ENCODE measurements around the gene P2RX3.
"Not testable (repeated sequence)": the region's sequence is repeated elsewhere in the genome, so short reads cannot be mapped to it uniquely, and the experiment has no call there.

The P2RX3 gene

GRCh38 chr11:57391111-57391510 lies 53.0 kb downstream of the P2RX3 start:
- no peak for DNase-seq (ENCODE audit: low read depth)
- H3K4me3 ChIP-seq (ENCODE audit: low read depth, low read length): no peak overlapping the region

- no peak overlapping the region for H3K4me3 ChIP-seq (ENCODE audit: low read depth, low read length)
- no peak for DNase-seq (ENCODE audit: low read depth)
These were observed 53.4 kb downstream of the P2RX3 start for GRCh38 chr11:57391539-57391938.

GRCh38 chr11:57392066-57392762 lies 54.1 kb downstream of the P2RX3 start:
- no peak overlapping the region for H3K4me3 ChIP-seq (ENCODE audit: low read depth, low read length)
- DNase-seq (ENCODE audit: low read depth): no peak

- no peak for DNase-seq (ENCODE audit: low read depth)
- no peak overlapping the region for H3K4me3 ChIP-seq (ENCODE audit: low read depth, low read length)
These were observed 54.6 kb downstream of the P2RX3 start for GRCh38 chr11:57392763-57393105.

DNA sequence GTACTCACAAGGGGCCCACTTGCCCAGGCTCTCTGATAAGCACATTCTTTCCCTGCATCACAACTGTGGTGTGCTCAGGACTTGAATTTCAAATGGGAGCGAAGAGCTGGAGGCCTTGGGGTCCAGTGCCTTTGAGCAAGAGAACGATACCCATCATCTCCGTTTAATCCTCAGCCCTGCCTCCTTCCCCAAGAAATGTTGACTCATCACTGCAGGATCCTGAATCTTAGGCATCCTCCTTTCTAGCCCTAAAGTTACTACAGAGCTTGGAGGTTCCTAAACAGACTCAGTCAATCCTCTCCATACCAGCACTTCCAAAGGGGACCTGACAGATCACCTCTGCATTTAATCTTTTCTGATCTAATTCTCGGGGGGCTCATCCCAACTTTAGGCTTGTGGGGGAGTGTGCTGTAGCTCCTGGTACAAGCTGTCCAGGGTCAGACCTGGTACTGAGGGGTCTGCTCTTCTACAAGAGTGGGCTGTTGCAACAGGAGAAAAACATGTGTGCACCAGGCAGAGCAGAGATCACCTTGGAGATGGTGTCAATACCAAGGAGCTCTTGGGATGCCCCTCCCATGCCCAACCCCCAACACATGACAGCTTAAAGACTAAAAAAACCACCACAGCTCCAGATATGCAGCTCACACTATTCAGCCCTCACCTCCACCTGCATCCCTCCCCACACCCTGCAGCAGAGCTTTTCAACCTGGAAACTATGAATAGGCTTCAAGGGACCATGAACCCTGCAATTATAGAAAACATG lies 56.2 kb downstream of the P2RX3 start:
- no peak for DNase-seq (ENCODE audit: low read depth)
- H3K4me3 ChIP-seq (ENCODE audit: low read depth, low read length): no peak overlapping the region

DNA sequence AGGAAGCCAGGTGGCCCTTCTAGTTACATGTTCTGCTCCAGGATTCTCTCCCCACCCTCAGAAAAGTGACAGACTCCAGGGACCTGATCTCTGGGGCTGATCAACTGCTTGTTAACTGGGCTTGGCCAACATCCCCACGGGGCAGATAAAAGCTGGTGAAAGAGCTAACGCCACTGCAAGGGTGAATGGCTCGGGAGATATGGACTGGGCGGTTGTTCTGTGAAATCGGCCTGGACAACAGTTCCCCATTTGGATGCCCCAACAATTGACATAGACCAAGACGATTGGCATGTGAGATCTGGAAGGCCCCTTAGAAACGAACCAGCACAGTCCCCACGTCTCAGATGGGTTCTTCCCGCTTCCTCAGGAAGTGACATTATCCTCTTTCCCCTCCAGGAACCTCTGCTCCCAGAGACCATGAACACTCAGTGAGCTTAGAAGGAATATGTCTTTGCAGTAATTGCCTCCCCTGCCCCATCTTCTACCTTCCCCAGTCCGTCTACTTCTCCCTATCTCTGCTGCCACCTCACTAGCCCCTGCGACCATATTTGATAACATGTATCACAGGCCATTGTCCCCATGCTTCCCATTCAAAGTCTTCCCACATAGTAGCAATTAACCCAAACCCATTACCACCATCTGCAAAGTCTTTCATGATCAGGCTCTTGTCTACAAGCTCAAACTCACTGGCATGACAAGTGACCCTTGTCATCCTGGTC lies 57.9 kb downstream of the P2RX3 start:
- no peak overlapping the region for H3K4me3 ChIP-seq (ENCODE audit: low read depth, low read length)
- no peak for DNase-seq (ENCODE audit: low read depth)

GRCh38 chr11:57396744-57397143 lies 58.6 kb downstream of the P2RX3 start:
- no peak overlapping the region for H3K4me3 ChIP-seq (ENCODE audit: low read depth, low read length)
- DNase-seq (ENCODE audit: low read depth): no peak

- no peak overlapping the region for H3K4me3 ChIP-seq (ENCODE audit: low read depth, low read length)
- DNase-seq (ENCODE audit: low read depth): no peak
These were observed 59.3 kb downstream of the P2RX3 start for GRCh38 chr11:57397394-57397990.

- no peak overlapping the region for H3K4me3 ChIP-seq (ENCODE audit: low read depth, low read length)
- no peak for DNase-seq (ENCODE audit: low read depth)
These were observed 61.1 kb downstream of the P2RX3 start for GRCh38 chr11:57399221-57399620.

- no peak overlapping the region for H3K4me3 ChIP-seq (ENCODE audit: low read depth, low read length)
- no peak for DNase-seq (ENCODE audit: low read depth)
These were observed 61.9 kb downstream of the P2RX3 start for GRCh38 chr11:57399972-57400578.

DNA sequence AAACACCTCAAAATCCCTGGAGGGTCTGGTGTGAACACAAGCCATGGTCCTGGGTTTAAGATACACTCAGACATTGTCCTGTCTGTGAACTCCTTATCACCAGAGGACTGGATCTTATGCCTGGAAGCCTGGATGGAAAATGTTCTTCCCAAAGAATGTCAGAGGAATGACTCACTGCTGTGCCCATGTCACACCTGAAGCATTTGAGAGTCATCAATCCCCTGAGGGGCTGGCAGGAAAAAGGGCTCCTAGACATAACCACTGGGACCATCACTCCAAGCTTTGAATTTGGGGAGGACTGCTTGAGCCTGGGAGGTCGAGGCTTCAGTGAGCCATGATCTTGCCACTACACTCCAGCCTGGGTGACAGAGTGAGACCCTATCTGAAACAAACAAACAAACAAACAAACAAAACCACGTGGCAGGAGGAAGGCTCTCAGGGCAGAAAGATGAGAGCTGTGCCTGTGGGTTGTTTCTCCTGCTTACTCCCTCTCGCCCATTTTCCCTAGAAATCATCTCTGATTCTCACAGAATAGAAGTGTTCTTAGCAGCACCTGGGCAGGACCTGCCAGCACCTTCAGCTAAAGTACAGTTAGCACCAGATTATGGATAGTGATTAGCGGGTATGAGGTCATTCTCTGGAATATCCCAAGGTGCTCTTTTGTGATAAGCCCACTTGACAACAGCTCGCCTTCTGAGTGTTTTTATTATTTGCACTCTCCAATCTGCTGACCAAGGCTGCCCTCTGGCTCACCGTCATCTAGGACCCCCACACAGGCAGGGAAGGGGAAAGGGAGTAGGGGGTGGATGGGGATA lies 64.2 kb downstream of the P2RX3 start:
- no peak overlapping the region for H3K4me3 ChIP-seq (ENCODE audit: low read depth, low read length)
- no peak for DNase-seq (ENCODE audit: low read depth)

DNA sequence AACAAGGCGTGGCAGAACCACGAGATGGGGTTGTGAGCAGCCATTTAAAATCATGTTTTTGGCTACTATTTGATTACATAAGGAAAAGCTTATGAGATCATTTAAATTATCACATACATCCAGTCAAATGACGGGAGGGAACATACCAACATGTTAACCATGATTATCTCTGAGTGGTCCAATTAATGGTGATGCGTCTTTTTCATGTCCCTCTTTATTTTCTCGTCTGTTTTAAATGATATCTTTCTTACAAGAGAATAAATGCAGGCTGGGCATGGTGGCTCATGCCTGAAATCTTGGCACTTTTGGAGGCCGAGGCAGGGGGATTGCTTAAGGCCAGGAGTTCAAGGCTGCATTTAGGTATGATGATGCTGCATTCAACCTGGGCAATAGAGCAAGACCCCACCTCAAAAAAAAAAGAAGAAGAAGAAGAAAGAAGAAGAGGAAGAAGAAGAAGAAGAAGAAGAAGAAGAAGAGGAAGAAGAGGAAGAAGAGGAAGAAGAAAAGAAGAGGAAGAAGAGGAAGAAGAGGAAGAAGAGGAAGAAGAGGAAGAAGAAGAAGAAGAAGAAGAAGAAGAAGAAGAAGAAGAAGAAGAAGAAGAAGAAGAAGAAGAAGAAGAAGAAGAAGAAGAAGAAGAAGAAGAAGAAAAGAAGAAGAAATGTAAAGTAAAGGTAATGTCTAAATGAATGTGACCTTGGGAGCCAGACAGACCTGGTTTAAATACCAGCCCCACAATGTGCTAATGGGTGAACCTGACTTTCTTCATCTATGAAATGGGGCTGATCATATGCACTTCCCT lies 65.0 kb downstream of the P2RX3 start:
- not testable (repeated sequence) for H3K4me3 ChIP-seq (ENCODE audit: low read depth, low read length); DNase-seq (ENCODE audit: low read depth)

DNA sequence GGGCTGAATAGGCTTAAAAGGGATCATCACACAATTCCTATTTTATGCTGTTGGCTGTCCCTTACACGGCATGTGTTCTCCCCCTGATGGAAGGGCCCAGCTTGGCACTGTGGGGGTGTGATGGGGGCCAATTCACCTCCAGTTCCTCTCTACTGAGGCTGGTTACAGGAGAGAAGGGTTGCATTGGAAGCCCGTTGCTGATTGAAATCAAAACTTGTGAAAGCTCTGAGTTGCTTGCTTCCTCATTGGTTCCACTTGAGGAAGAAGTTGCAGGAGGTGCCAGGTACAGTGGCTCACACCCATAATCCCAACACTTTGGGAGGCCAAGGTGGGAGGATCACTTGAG lies 65.6 kb downstream of the P2RX3 start:
- H3K4me3 ChIP-seq (ENCODE audit: low read depth, low read length): no peak overlapping the region
- DNase-seq (ENCODE audit: low read depth): no peak

- H3K4me3 ChIP-seq (ENCODE audit: low read depth, low read length): no peak overlapping the region
- no peak for DNase-seq (ENCODE audit: low read depth)
These were observed 67.2 kb downstream of the P2RX3 start for GRCh38 chr11:57405271-57405860.

- H3K4me3 ChIP-seq (ENCODE audit: low read depth, low read length): no peak overlapping the region
- no peak for DNase-seq (ENCODE audit: low read depth)
These were observed 68.3 kb downstream of the P2RX3 start for GRCh38 chr11:57406337-57406904.

- DNase-seq (ENCODE audit: low read depth): no peak
- no peak overlapping the region for H3K4me3 ChIP-seq (ENCODE audit: low read depth, low read length)
These were observed 69.1 kb downstream of the P2RX3 start for GRCh38 chr11:57407010-57407920.

All from skeletal muscle cell (primary cell).